ENCODE data around the gene ATRNL1.
"Not testable (repeated sequence)": the region's sequence is repeated elsewhere in the genome, so short reads cannot be mapped to it uniquely, and the experiment has no call there.

ATRNL1 gene

GRCh38 chr10:115092555-115093285 is 445 bp upstream of the ATRNL1 start:
- DNase-seq = no peak

- no peak for DNase-seq
These were observed 727 bp downstream of the ATRNL1 start for GRCh38 chr10:115093776-115094408.

- no peak for DNase-seq
These were observed 1.4 kb downstream of the ATRNL1 start for GRCh38 chr10:115094416-115095140.

- DNase-seq = no peak
These were observed 2.6 kb downstream of the ATRNL1 start for GRCh38 chr10:115095758-115096157.

GRCh38 chr10:115103700-115104099 is 10.5 kb downstream of the ATRNL1 start:
- no peak for DNase-seq

- DNase-seq = not testable (repeated sequence)
These were observed 12.2 kb downstream of the ATRNL1 start for GRCh38 chr10:115105411-115105810.

GRCh38 chr10:115107830-115108229 is 14.7 kb downstream of the ATRNL1 start:
- no peak for DNase-seq

- no peak for DNase-seq
These were observed 24.1 kb downstream of the ATRNL1 start for GRCh38 chr10:115117301-115117700.

GRCh38 chr10:115118346-115118745 is 25.2 kb downstream of the ATRNL1 start:
- DNase-seq = no peak

- DNase-seq = no peak
These were observed 32.3 kb downstream of the ATRNL1 start for GRCh38 chr10:115125505-115125904.

GRCh38 chr10:115129752-115130151 is 36.6 kb downstream of the ATRNL1 start:
- DNase-seq = no peak

GRCh38 chr10:115136616-115137015 is 43.5 kb downstream of the ATRNL1 start:
- DNase-seq = no peak

- DNase-seq = no peak
These were observed 48.1 kb downstream of the ATRNL1 start for GRCh38 chr10:115141254-115141653.

- no peak for DNase-seq
These were observed 64.2 kb downstream of the ATRNL1 start for GRCh38 chr10:115157357-115157756.

- no peak for DNase-seq
These were observed 70.0 kb downstream of the ATRNL1 start for GRCh38 chr10:115163129-115163528.

- DNase-seq = no peak
These were observed 71.1 kb downstream of the ATRNL1 start for GRCh38 chr10:115164220-115164619.

GRCh38 chr10:115167751-115168150 is 74.6 kb downstream of the ATRNL1 start:
- DNase-seq = no peak

GRCh38 chr10:115171392-115171960 is 78.3 kb downstream of the ATRNL1 start:
- DNase-seq = no peak

GRCh38 chr10:115173915-115174443 is 80.8 kb downstream of the ATRNL1 start:
- no peak for DNase-seq

GRCh38 chr10:115207276-115207675 is 114.1 kb downstream of the ATRNL1 start:
- DNase-seq = not testable (repeated sequence)

GRCh38 chr10:115209133-115209532 is 116.0 kb downstream of the ATRNL1 start:
- no peak for DNase-seq

- DNase-seq = no peak
These were observed 121.7 kb downstream of the ATRNL1 start for GRCh38 chr10:115214829-115215228.

GRCh38 chr10:115219203-115219602 is 126.0 kb downstream of the ATRNL1 start:
- DNase-seq = no peak
